HG02759 (cell line): Measurements from ENCODE around the gene KIF13A.
"Not testable (repeated sequence)": the region's sequence is repeated elsewhere in the genome, so short reads cannot be mapped to it uniquely, and the experiment has no call there.

Source experiments
- ATAC-seq: cut with Tn5 transposase; IDR thresholded peaks from one replicate; pipeline ENCODE4 v1.9.1; 2021; ENCODE audit warnings: mild to moderate bottlenecking, moderate library complexity; ENCODE audit not compliant: unreplicated experiment

The KIF13A gene

GRCh38 chr6:17987447-17987696, at the start of gene KIF13A:
KIF13A (minus strand) TSS chr6:17987635; CDS start chr6:17987463, 172 bp downstream.
- no peak for ATAC-seq

- ATAC-seq: no peak
Measured at GRCh38 chr6:18036781-18037180, 49.3 kb upstream of the KIF13A start.

DNA sequence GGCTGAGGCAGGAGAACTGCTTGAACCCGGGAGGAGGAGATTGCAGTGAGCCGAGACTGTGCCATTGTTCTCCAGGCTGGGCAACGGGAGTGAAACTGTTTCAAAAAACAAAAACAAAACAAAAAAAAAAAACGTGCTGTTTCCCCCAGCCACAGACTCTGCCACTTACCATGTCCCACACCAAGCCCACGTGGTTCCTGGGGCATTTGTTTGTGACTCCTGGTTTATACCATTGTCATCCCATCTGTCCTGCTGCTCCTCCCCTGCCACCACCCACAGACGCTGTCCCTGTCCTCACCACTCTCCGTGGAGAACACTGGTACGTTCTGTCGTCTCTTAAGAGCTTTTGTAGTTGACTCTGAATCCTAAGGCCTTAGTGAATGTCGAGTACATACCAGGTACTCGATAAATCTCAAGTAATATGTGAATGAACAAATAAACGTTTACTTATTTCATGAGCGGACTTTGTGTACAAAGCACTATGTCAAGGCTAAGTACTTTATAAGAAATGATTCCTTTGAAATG, 48.0 kb upstream of the KIF13A start:
- no peak for ATAC-seq

DNA sequence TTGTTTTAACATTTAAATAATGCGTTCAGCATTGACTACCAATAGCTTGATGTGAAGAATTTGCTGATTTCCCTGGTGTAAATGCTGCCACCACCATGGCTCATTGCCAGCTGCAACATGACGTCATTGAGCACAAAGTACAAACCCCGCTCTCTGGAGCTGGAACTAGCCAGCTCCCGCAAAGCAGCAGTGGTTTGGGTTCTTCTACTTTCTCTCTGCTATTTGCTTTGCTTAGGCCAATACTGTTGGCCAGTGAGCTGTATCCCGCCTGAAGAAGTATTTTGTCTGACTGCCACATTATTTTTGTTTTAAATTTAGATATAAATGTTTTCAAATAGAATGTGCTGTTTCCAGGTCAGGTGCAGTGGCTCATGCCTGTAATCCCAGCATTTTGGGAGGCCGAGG, 47.4 kb upstream of the KIF13A start:
- ATAC-seq: no peak

- ATAC-seq: no peak
Measured at GRCh38 chr6:18031680-18032256, 44.3 kb upstream of the KIF13A start.

DNA sequence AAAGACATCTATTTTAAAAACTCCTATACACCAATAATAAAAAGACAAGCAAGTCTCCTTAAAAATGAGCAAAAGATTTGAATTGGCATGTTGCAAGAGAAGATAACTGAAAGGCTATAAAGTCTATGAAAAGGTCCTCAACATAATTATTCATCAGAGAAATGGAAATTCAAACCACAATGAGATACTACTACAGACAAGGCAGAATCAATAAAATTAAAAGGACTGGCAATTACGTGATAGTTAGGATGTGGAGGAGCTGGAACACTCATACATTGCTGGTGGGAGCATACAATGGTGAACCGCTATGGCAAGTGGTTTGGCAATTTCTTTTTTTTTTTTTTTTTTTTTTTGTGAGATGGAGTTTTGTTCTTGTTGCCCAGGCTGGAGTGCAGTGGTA, 43.8 kb upstream of the KIF13A start:
- no peak for ATAC-seq

- no peak for ATAC-seq
Measured at GRCh38 chr6:18028332-18028731, 40.9 kb upstream of the KIF13A start.

DNA sequence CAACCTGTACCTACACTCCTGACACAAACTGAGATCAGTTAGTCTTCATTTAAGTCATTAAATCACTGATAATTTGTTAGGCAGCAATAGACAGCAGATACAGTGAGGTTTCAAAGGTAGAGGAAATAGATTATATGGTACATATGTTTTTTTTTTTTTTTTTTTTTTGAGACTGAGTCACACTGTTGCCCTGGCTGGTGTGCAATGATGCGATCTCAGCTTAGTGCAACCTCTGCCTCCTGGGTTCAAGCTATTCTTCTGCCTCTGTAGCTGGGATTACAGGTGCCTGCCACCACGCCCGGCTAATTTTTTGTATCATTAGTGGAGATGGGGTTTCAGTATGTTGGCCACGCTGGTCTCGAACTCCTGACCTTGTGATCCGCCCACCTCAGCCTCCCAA, 38.2 kb upstream of the KIF13A start:
- ATAC-seq: no peak

DNA sequence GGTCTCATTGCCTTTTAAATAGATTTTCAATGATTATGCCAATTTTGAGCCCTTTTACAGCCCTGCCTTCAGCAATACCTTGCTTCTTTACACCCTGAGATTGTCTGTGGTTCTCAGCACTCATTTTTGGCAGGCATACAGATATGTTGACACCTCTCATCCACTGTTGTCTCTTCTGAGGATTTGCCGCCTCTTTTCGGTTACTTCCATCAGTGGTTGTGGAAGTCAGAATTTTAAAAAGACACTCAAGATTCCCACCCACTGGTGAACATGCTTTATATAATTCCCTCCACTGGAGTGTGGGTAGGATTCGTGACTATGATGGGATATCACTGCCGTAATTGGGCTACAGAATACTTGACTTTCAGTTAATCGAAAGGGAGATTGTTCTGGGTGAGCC, 37.4 kb upstream of the KIF13A start:
- no peak for ATAC-seq

DNA sequence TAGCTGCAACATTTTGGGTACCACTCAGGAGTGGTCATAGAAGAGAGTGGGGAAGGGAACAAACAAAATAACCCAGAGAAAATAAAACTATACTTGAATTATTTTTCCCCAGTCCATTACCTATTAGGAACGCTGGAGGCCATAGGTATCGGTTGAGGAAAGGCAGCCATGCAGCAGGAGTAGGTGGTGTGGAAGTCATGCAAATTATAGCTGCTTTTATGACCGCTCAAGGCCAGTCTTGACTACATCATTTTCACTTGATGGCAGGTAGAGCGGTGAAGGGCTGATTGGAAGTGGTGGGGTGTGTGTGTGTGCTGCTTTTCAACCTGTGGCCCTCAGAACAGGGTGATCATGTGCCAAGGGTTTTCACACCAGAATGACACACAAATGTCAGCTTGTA, 36.5 kb upstream of the KIF13A start:
- ATAC-seq: no peak

- ATAC-seq: no peak
Measured at GRCh38 chr6:18022398-18023231, 35.2 kb upstream of the KIF13A start.

DNA sequence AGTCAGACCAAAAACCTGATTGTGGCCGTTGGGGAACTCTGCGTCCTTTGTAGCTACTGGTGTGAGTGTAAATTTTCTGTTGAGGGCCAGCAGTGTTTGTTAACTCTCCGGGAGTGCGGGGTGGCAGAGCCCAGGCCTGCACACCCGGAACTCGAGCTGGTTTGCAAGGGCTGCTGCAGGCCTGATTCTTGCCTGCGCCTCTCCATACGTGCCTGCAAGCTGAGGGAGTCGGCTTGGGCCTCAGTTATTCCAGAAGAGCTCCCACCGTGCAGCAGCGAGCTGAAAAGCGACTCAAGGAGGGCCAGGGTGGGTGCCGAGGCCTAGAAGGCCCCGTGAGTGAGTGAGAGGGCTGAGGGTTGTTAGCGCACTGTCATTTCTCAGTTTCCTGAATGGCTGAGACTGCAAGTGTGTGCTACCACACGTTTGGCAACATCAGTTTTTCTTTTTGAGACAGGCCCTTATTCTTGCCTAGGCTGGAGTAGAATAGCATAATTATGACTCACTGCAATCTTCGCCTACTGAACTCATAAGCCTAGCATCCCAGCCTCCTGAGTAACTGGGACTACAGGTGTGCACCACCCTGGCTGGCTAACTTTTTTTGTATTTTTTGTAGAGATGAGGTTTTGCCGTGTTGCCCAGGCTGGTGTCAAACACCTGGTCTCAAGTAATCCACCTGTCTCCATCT, 33.9 kb upstream of the KIF13A start:
- ATAC-seq: no peak

DNA sequence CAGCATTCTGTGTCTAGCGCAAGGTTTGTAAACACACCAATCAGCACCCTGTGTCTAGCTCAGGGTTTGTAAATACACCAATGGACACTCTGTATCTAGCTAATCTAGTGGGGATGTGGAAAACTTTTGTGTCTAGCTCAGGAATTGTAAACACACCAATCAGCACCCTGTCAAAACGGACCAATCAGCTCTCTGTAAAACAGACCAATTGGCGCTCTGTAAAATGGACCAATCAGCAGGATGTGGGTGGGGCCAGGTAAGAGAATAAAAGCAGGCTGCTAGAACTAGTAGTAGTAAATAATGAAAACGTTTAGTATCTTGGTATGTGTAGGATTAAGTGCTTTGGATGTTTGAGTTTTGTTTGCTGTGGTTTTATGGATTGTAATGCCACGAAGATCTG, 33.1 kb upstream of the KIF13A start:
- ATAC-seq: not testable (repeated sequence)

DNA sequence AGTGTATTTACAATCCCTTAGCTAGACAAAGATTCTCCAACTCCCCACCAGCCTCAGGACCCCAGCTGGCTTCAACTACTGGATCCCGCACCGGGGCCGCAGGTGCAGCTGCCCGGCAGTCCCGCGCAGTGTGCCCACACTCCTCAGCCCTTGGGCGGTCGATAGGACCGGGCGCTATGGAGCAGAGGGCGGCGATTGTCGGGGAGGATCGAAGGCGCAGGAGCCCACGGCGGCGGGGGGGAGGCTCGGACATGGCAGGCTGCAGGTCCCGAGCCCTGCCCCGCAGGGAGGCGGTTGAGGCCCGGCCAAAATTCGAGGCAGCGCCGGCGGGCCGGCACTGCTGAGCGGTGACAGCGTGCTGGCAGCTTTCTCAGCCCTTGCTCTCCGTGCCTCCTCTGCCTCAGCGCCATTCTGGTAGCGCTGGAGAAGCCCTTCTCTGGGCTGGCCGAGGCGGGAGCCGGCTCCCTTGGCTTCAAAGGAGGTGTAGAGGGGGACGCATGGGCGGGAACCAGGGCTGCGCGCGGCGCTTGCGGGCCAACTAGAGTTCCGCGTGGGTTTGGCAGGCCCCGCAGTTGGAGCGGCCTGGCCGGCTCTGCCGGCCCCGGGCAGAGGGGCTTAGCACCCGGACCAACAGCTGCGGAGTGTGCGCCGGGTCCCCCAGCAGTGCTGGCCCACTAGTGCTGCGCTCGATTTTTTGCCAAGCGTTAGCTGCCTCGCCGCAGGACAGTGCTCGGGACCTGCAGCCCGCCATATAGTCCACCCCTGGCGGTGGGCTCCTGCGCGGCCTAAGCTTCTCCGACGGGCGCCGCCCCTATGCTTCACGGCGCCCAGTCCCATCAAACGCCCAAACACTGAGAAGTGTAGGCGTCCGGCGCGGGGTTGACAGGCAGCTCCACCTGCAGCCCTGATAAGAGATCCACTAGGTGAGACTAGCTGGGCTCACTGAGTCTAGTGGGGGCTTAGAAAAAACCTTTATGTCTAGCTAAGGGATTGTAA, 32.4 kb upstream of the KIF13A start:
- no peak for ATAC-seq

DNA sequence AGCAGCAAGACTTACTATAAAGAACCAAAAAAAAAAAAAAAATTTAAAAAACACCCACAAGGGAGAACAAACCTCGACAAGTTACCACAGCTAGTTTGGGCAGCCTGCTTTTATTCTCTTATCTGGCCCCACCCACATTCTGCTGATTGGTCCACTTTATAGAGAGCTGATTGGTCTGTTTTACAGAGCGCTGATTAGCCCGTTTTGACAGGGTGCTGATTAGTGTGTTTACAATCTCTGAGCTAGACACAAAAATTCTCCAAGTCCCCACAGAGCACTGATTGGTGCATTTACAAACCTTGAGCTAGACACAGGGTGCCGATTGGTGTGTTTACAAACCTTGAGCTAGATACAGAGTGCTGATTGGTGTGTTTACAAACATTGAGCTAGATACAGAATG, 31.7 kb upstream of the KIF13A start:
- ATAC-seq: not testable (repeated sequence)

DNA sequence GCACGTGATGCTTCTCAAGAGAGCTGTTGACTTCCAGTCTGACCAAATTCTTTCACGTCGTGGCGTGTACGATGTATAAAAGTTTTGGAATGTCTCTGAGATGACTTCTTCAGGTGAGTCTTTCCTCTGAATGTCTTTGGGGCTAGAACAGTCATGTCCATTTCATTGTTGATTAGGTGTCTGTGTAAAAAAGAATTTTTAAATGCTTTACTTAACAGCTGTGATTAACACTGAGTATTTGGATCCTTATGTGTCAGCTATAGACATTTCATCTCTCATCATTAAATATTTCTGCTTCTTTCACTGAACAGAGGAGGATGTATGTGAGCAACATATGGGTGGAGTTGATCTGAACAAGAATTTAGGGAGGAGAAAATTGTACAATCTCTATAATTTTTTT, 29.3 kb upstream of the KIF13A start:
- ATAC-seq: no peak

DNA sequence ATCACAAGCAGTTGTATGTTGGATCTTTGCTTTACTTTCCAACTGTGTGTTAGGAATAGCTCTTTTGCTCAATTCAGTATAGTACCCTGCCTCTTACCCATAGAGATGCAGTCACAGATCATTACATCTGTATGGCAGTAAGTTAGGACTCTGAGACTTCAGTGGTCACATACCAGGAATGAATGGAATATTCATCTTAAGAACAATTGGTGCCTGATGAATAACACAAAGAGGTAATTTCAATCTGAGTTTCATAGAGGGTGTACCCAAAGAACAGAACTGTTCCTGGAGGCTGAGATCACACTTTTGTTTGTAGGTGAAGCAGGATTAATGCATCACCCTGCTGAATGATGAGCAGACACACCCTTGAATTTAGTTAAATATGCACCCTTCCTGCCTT, 28.7 kb upstream of the KIF13A start:
- no peak for ATAC-seq

DNA sequence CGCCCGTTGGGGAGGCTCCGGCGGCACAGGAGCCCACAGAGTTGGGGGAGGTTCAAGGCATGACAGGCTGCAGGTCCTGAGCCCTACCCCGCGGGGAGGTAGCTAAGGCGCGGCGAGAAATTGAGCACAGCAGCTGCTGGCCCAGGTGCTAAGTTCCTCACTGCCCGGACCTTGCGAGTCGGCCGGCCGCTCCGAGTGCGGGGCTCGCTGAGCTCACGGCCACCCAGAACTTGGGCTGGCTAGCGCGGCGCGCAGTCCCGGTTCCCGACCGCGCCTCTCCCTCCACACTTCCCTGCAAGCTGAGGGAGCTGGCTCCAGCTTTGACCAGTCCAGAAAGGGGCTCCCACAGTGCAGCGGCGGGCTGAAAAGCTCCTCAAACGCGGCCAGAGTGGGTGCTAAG, 23.9 kb upstream of the KIF13A start:
- no peak for ATAC-seq

GRCh38 chr6:18010540-18010939, 23.1 kb upstream of the KIF13A start:
- ATAC-seq: not testable (repeated sequence)

GRCh38 chr6:18004256-18004985, 17.0 kb upstream of the KIF13A start:
- no peak for ATAC-seq
